ENCODE measurements around the gene KDELR3. TPM values are rescaled to one million over a fixed set of nuclear protein-coding genes. Genes with fewer than 3 reads are reported as not detected.

Gene KDELR3
- polyA plus RNA-seq (ENCODE audit: insufficient read length in 3 of 3): 10 to 100 TPM in 2 of 3 donors, 1 to 10 TPM in 1; 9.1 to 12.0 (median 11.1) TPM

- DNase-seq (ENCODE audit: low read depth in 3 of 3, low spot score in 2 of 3): no peak
Measured at GRCh38 chr22:38467904-38468442, at the start of gene KDELR3. Gene KDELR3 (plus strand): TSS chr22:38468096. CDS start chr22:38468234, 138 bp downstream.

- DNase-seq (ENCODE audit: low read depth in 3 of 3, low spot score in 2 of 3): no peak
Measured at GRCh38 chr22:38418589-38418988, 49.3 kb upstream of the KDELR3 start.

- DNase-seq (ENCODE audit: low read depth in 3 of 3, low spot score in 2 of 3): no peak
Measured at GRCh38 chr22:38419121-38419857, 48.6 kb upstream of the KDELR3 start.

GRCh38 chr22:38419858-38420160 is 48.1 kb upstream of the KDELR3 start:
- DNase-seq (ENCODE audit: low read depth in 3 of 3, low spot score in 2 of 3): no peak

DNA sequence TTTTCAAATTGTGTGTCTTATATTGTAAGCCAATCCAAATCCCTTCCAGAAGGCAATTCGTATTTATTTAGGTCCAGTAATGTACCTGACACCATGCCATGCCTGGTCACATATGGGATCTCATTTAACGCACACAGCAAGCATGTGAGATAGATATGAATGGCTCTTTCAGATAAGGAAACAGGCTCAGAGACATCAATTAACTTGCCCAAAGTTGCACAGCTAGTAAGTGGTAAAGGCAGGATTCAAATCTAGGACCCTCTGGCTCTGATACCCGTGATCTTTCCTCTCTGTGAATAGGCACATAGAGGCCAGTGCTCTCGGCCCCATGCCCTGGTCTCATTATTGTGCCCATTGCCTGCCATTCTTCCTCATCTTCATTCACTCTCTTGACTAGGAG is 47.2 kb upstream of the KDELR3 start:
- DNase-seq (ENCODE audit: low read depth in 3 of 3, low spot score in 2 of 3): no peak

- DNase-seq (ENCODE audit: low read depth in 3 of 3, low spot score in 2 of 3): no peak
Measured at GRCh38 chr22:38422611-38423511, 45.0 kb upstream of the KDELR3 start.

DNA sequence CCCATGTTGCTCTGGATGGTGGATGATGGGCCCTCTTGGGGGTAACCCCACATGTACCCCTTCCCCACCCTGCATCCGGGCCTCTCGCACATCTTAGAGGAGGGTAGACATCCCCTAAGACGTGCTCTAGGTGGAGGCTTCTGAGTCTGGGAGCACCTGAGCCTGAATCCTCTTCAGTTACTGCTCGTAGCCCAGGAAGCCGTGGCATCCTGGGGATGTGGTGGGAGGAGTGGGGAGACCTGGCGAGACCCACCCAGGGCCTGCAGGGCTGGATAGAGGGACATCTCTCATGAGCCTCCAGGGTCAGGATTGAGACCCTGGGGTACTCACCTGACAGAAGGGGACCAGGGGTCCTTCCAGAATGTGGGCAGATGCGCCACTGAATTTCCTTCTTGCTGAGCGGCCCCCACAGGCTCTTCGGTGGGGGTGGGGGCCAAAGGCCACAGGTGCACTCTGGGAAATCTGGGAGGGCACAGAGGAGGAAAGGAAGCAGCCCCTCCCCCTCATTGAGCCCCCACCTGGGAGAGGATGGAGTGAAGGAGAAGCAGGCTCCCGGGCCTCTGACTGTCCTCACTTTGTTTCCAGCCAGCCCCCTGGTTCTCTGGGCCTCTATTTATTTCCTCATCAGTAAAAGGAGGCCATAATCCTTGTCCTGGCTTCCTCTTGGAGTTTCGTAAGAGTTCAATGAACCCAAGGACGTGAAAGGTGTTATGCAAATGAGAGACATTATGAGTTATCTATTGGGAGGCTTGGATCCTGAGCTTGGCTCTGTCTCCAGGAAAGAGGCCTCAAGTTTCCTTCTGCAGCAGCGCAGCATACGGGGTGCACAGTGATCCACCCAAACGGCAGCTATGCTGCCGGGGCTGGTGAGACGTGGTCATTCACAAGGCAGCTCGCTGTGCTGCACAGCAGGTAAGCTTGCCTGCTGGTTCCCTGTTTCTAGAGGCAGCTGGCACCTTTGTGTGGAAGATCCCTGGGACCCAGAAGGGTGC is 44.1 kb upstream of the KDELR3 start:
- DNase-seq (ENCODE audit: low read depth in 3 of 3, low spot score in 2 of 3): no peak

GRCh38 chr22:38424525-38425080 is 43.3 kb upstream of the KDELR3 start:
- no peak for DNase-seq (ENCODE audit: low read depth in 3 of 3, low spot score in 2 of 3)

GRCh38 chr22:38426628-38427027 is 41.3 kb upstream of the KDELR3 start:
- no peak for DNase-seq (ENCODE audit: low read depth in 3 of 3, low spot score in 2 of 3)

DNA sequence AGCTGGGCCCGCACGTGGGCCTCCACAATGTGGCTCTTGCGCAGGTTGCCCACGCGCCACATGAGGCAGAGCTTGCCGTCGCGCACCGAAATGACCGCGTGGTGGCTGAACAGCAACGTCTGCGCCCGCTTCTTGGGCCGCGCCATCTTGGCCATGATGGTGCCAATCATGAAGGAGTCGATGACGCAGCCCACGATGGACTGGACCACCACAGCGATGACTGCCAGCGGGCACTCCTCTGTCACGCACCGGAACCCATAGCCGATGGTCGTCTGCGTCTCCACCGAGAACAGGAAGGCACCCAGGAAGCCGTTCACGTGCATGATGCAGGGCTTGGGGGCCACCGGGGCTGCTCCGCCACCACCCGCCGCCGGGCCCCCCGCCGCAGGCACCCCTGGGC is 40.4 kb upstream of the KDELR3 start:
- DNase-seq (ENCODE audit: low read depth in 3 of 3, low spot score in 2 of 3): no peak

DNA sequence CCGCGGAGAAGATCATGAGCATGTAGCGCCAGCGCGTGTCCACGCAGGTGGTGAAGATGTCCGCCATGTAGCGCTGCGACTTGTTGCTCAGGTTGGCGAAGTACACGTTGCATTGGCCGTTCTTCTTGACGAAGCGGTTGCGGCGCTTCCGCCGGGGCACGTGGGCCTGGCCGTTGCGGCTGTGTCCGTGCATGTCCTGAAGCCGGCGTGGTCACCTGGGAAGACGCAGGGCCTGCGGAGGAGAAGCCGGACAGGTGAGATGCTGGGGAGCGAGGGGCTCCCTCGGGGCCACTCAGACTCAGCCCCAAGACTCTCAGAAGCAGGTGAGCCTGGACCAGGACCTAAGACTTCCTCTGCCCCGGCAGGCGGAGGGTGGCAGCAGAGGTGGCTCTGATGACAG is 40.0 kb upstream of the KDELR3 start:
- DNase-seq (ENCODE audit: low read depth in 3 of 3, low spot score in 2 of 3): no peak

DNA sequence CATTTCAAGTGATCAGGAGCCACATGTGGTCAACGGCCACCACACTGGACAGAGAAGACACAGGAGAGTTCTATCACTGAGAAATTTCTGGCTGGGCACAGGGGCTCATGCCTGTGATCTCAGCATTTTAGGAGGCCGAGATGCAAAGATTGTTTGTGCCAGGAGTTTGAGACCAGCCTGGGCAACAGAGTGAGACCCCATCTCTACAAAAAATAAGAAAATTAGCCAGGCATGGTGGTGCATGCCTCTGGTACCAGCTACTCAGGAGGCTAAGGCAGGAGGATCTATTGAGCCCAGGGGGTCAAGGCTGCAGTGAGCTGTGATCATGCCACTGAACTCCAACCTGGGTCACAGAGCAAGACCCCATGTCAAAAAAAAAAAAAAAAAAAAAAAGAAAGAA is 39.2 kb upstream of the KDELR3 start:
- DNase-seq (ENCODE audit: low read depth in 3 of 3, low spot score in 2 of 3): no peak

- no peak for DNase-seq (ENCODE audit: low read depth in 3 of 3, low spot score in 2 of 3)
Measured at GRCh38 chr22:38429499-38430068, 38.3 kb upstream of the KDELR3 start.

GRCh38 chr22:38431266-38432010 is 36.5 kb upstream of the KDELR3 start:
- no peak for DNase-seq (ENCODE audit: low read depth in 3 of 3, low spot score in 2 of 3)

DNA sequence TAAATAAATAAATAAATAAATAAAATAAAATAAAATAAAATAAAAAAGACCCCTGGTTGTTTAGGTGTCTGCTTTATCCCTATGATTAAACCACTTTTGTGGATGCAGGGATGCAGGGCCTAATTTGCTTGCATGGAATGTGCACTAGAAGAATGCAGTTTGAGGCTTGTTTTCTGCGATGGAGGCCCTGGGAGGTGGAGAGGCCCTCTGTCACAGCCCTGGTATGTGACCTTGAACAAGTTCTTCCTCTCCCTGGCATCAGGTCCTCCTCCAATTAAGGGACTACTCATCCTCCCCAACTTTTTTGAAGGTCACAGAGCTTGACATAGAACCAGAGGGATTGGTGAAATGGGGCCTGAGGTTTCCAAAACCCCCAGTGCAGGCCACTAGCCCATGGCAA is 35.6 kb upstream of the KDELR3 start:
- no peak for DNase-seq (ENCODE audit: low read depth in 3 of 3, low spot score in 2 of 3)

- DNase-seq (ENCODE audit: low read depth in 3 of 3, low spot score in 2 of 3): no peak
Measured at GRCh38 chr22:38433871-38434270, 34.0 kb upstream of the KDELR3 start.

DNA sequence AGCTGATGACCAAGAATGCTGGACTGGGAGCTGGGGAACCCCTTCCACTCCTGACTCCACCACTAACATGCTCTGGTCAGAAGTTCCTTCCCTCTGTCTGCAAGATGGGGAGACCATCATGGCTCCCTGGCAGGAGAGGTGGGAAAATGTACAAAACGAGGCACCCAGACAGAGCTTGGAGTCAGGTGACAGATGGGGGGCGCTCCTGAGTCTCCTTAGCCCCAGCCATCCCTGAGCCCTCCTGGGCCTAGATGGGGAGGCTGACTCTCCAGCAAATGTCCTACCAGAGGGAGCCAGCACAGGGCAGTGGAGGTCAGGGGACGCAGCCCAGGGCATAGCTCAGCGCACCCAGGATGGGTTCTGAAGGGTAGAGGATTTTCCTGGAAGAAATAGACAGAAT is 32.9 kb upstream of the KDELR3 start:
- DNase-seq (ENCODE audit: low read depth in 3 of 3, low spot score in 2 of 3): no peak

GRCh38 chr22:38435965-38436364 is 31.9 kb upstream of the KDELR3 start:
- DNase-seq (ENCODE audit: low read depth in 3 of 3, low spot score in 2 of 3): no peak

All from right renal cortex interstitium (tissue), 3 donors.